Erythroblast (primary cell): Measurements from ENCODE around the gene FAM98B.

Experiments used
- GATA1 ChIP-seq: IDR thresholded peaks from 2 replicates; pipeline ENCODE4 v1.6.1; 2011; ENCODE audit warnings: low read depth, mild to moderate bottlenecking, control low read depth, low read length, moderate library complexity
- POLR2A ChIP-seq: IDR thresholded peaks from 2 replicates; pipeline ENCODE4 v1.6.1; 2011; ENCODE audit warnings: mild to moderate bottlenecking, low read length

DNA sequence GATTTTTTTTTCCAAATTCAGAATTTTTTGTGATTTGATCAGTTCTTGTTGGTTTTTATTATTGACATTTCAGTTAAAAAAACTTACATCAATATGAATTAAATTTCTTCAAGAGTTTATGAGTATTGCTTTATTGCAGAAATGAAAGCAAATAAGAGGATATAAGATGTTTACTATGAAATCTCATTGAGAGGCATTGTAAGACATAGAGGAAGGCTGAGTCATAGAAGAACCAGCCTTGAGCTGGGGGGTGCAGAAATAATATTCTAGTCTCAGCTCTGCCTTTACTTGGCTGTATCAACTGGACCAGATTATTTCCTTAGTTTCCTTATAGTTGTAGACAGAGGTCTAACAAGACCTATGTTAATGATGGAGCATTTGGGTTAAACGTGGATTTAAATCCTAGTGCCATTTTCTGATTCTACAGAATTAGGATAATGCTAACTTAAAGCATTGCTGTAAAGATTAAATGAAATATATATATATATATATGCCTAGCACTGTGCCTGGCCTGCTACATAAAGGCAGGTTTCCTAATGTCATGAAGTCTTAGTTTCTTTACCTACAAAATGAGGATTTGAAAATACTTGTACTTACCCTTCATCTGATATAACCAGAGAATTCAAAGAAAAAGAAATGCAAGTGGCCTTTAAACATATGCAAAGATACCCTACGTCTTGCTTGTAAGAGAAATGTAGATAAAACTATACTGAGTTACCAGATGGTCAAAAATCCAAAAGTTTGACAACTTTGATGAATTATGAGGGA is 7.3 kb downstream of the FAM98B start:
- TF ChIP-seq POLR2A (no peak), GATA1 (no peak)
